SK-N-SH (cell line): ENCODE measurements around the gene NUAK1. TPM values are rescaled to one million over a fixed set of nuclear protein-coding genes. Genes with fewer than 3 reads are reported as not detected.

ENCODE experiments used
- CTCF ChIA-PET: fragments of 300-600, 350-600 bp; formaldehyde crosslinking; extraction: SDS; loops from one replicate; lab custom pipeline; 2021; lab: Yijun Ruan, JAX
- POLR2A ChIA-PET: fragments of 350-600 bp; sonication (Branson Sonifier 250); formaldehyde crosslinking; extraction: SDS; loops from one replicate; lab custom pipeline; 2020; ENCODE audit warnings: antibody characterized with exemption, inconsistent platforms; lab: Yijun Ruan, JAX
- DNase-seq: peaks from one replicate; pipeline ENCODE4 v3.0.0; 2012
- H2AFZ ChIP-seq: fragments of 200-600 bp; sonication (generic); 2 replicates; pipeline ENCODE4 v1.8.1; 2016; ENCODE audit warnings: antibody characterized with exemption, mild to moderate bottlenecking, low read depth
- H3F3A ChIP-seq: fragments of 200-600 bp; sonication (generic); replicated peaks from 2 replicates; pipeline ENCODE3; 2016; ENCODE audit warnings: antibody characterized with exemption, mild to moderate bottlenecking; ENCODE audit not compliant: insufficient read depth
- H3K27ac ChIP-seq, 2 experiments: fragments of 200-500 bp in 1 of 2; fragments of 200-600 bp in 1 of 2; sonication (Bioruptor generic) in 1 of 2; sonication (generic), shearing (Covaris generic) in 1 of 2; 2 replicates each; pipeline versions ENCODE4 v1.5.1 to v1.6.1; 2014 to 2016; ENCODE audit warnings: low read depth in 2 of 2, inconsistent platforms in 1 of 2, low read length in 1 of 2, mild to moderate bottlenecking in 1 of 2, mixed read lengths in 1 of 2
- H3K27me3 ChIP-seq: fragments of 200-600 bp; sonication (generic), shearing (Covaris generic); 2 replicates; pipeline ENCODE4 v1.6.1; 2016; ENCODE audit warnings: mixed run types; ENCODE audit not compliant: insufficient read depth
- H3K36me3 ChIP-seq, 2 experiments: fragments of 200-500 bp in 1 of 2; fragments of 200-600 bp in 1 of 2; sonication (Bioruptor generic) in 1 of 2; sonication (generic) in 1 of 2; replicated peaks in 1 of 2; 2 replicates each; pipeline versions ENCODE3 to v1.5.1; 2014 to 2016; ENCODE audit warnings: low read length in 1 of 2, mild to moderate bottlenecking in 1 of 2; ENCODE audit not compliant: insufficient read depth in 2 of 2, control insufficient read depth in 1 of 2
- H3K4me1 ChIP-seq, 2 experiments: fragments of 200-500 bp in 1 of 2; fragments of 200-600 bp in 1 of 2; sonication (Bioruptor generic) in 1 of 2; sonication (generic), shearing (Covaris generic) in 1 of 2; 2 replicates each; pipeline versions ENCODE4 v1.5.1 to v1.6.1; 2014 to 2016; ENCODE audit warnings: low read depth in 1 of 2, low read length in 1 of 2, mixed run types in 1 of 2; ENCODE audit not compliant: insufficient read depth in 2 of 2, control insufficient read depth in 1 of 2
- H3K4me2 ChIP-seq: fragments of 200-600 bp; sonication (generic), shearing (Covaris generic); 2 replicates; pipeline ENCODE4 v1.6.1; 2017; ENCODE audit warnings: mixed run types
- H3K4me3 ChIP-seq, 2 experiments: fragments of 200-500 bp in 1 of 2; fragments of 200-600 bp in 1 of 2; sonication (Bioruptor generic) in 1 of 2; sonication (generic), shearing (Covaris generic) in 1 of 2; 2 replicates each; pipeline versions ENCODE4 v1.5.1 to v1.8.1; 2014 to 2016; ENCODE audit warnings: low read depth in 2 of 2, inconsistent platforms in 1 of 2, low read length in 1 of 2, mild to moderate bottlenecking in 1 of 2, mixed read lengths in 1 of 2, moderate library complexity in 1 of 2
- H3K79me2 ChIP-seq: fragments of 200-600 bp; sonication (generic); 2 replicates; pipeline ENCODE4 v1.8.1; 2017; ENCODE audit warnings: mild to moderate bottlenecking; ENCODE audit not compliant: insufficient read depth
- H3K9ac ChIP-seq: fragments of 200-600 bp; sonication (generic); 2 replicates; pipeline ENCODE4 v1.6.1; 2017; ENCODE audit warnings: mixed run types
- H3K9me2 ChIP-seq: fragments of 200-600 bp; sonication (generic); 2 replicates; pipeline ENCODE4 v1.6.1; 2017; ENCODE audit warnings: mixed run types
- H3K9me3 ChIP-seq: fragments of 200-600 bp; sonication (generic); 2 replicates; pipeline ENCODE4 v1.6.1; 2017; ENCODE audit warnings: mixed run types, mild to moderate bottlenecking, moderate library complexity
- H4K20me1 ChIP-seq: fragments of 200-600 bp; sonication (generic); 2 replicates; pipeline ENCODE4 v1.6.1; 2017; ENCODE audit warnings: mild to moderate bottlenecking, mixed run types; ENCODE audit not compliant: insufficient read depth
- CHD2 ChIP-seq: fragments of 150-350 bp; IDR thresholded peaks from 2 replicates; pipeline ENCODE4 v1.6.1; 2018; ENCODE audit warnings: low read length; ENCODE audit not compliant: partially characterized antibody
- ELF1 ChIP-seq: IDR thresholded peaks from 2 replicates; pipeline ENCODE4 v1.4.0; 2012
- EP300 ChIP-seq, 2 experiments: IDR thresholded peaks; 2 replicates each; pipeline versions ENCODE4 v1.4.0 to v1.6.1; 2012; ENCODE audit warnings: borderline replicate concordance in 1 of 2, low read depth in 1 of 2, low read length in 1 of 2
- FOSL2 ChIP-seq: IDR thresholded peaks from 2 replicates; pipeline ENCODE4 v1.4.0; 2012; ENCODE audit warnings: low read depth, mild to moderate bottlenecking, moderate library complexity, borderline replicate concordance
- GABPA ChIP-seq: IDR thresholded peaks from 2 replicates; pipeline ENCODE4 v1.4.0; 2012; ENCODE audit warnings: low read depth, mild to moderate bottlenecking
- GATA2 ChIP-seq: sonication (generic); formaldehyde crosslinking; IDR thresholded peaks from 2 replicates; pipeline ENCODE4 v1.5.0; 2020; ENCODE audit warnings: mild to moderate bottlenecking, missing genetic modification reagents
- JUND ChIP-seq: IDR thresholded peaks from 2 replicates; pipeline ENCODE4 v1.4.0; 2012
- MAX ChIP-seq: IDR thresholded peaks from 2 replicates; pipeline ENCODE4 v1.4.0; 2012; ENCODE audit warnings: low read depth
- MEF2A ChIP-seq: IDR thresholded peaks from 2 replicates; pipeline ENCODE4 v1.4.0; 2012; ENCODE audit warnings: low read depth, borderline replicate concordance
- NFIC ChIP-seq: IDR thresholded peaks from 2 replicates; pipeline ENCODE4 v1.4.0; 2012; ENCODE audit warnings: borderline replicate concordance
- POLR2AphosphoS5 ChIP-seq: IDR thresholded peaks from 2 replicates; pipeline ENCODE4 v1.6.1; 2012; ENCODE audit warnings: low read depth, low read length
- RXRA ChIP-seq: IDR thresholded peaks from 2 replicates; pipeline ENCODE4 v1.4.0; 2012; ENCODE audit warnings: low read depth, mild to moderate bottlenecking, borderline replicate concordance
- SIN3A ChIP-seq: IDR thresholded peaks from 2 replicates; pipeline ENCODE4 v1.6.1; 2012; ENCODE audit warnings: low read depth, mild to moderate bottlenecking, low read length, moderate library complexity, borderline replicate concordance
- SMC3 ChIP-seq: IDR thresholded peaks from 2 replicates; pipeline ENCODE4 v1.6.1; 2012; ENCODE audit warnings: low read depth, low read length, improper control_type of control experiment
- TAF1 ChIP-seq: IDR thresholded peaks from 2 replicates; pipeline ENCODE4 v1.6.1; 2012; ENCODE audit warnings: low read depth, mild to moderate bottlenecking, low read length, moderate library complexity, borderline replicate concordance
- TCF12 ChIP-seq: IDR thresholded peaks from 2 replicates; pipeline ENCODE4 v1.4.0; 2012
- WGBS: methylation state at CpG from one replicate; pipeline ENCODE4 v1.1.6; 2017; ENCODE audit warnings: low lambda C conversion rate; 5-methylcytosine and 5-hydroxymethylcytosine counted together
- polyA plus RNA-seq, 3 experiments: library from polyadenylated mRNA; depleted of rRNA; stranded (reverse); fragments of >200 nt; gene quantifications; 2 replicates each; pipeline ENCODE4 v1.2.3, GENCODE V29; 2012
- TF ChIP-seq, protein P1 (sequence below): IDR thresholded peaks from 2 replicates; pipeline ENCODE4; 2012
- TF ChIP-seq, protein P2 (sequence below): fragments of 150-350 bp; IDR thresholded peaks from 2 replicates; pipeline ENCODE4 v1.6.1; 2016; ENCODE audit warnings: mild to moderate bottlenecking, low read depth, low read length
- TF ChIP-seq, protein P3 (sequence below): IDR thresholded peaks from 2 replicates; pipeline ENCODE4 v1.4.0; 2012; ENCODE audit warnings: low read depth, borderline replicate concordance

Gene NUAK1
- polyA plus RNA-seq, 1 of the 3 experiments (the other 2 are of a cell fraction), result 8.1 TPM

GRCh38 chr12:106090591-106091445 lies 47.9 kb downstream of the NUAK1 start:
- CTCF ChIA-PET, result no interaction called here
- Histone ChIP-seq H3K79me2 (peaks cover 88% of the 10 kb centered on the region), H3K27me3 (no peaks in the 10 kb centered on the region), H3F3A (peaks cover 40% of the 10 kb centered on the region), H3K9me3 (no peaks in the 10 kb centered on the region), H3K4me3 (no peak overlapping the region), H3K9me2 (no peaks in the 10 kb centered on the region), H3K9ac (peak overlapping the region; percentile 45; the same call in 1 of the 2 replicates), H4K20me1 (no peaks in the 10 kb centered on the region; the same call in 1 of the 2 replicates), H3K4me2 (peak overlapping the region; percentile 58), H3K27ac (peak overlapping the region; percentile 20 to 91; a peak in 3 of 4 replicates), H3K4me1 (peaks cover 0 to 26% of the 10 kb centered on the region in 2 experiments; a peak in 2 of 4 replicates), H3K36me3 (peaks cover 9 to 11% of the 10 kb centered on the region in 2 experiments), H2AFZ (no peak overlapping the region)
- peak; percentile 96 for TF ChIP-seq MEF2A
- TF ChIP-seq SMC3, result no peak; the same call in 1 of the 2 replicates
- TF ChIP-seq POLR2AphosphoS5, result no peak
- peak; percentile 38; the same call in 1 of the 2 replicates for TF ChIP-seq FOSL2
- TF ChIP-seq, protein P1, sequence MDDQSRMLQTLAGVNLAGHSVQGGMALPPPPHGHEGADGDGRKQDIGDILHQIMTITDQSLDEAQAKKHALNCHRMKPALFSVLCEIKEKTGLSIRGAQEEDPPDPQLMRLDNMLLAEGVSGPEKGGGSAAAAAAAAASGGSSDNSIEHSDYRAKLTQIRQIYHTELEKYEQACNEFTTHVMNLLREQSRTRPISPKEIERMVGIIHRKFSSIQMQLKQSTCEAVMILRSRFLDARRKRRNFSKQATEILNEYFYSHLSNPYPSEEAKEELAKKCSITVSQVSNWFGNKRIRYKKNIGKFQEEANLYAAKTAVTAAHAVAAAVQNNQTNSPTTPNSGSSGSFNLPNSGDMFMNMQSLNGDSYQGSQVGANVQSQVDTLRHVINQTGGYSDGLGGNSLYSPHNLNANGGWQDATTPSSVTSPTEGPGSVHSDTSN, result peak; percentile 34
- peak; percentile 53; the same call in 1 of the 2 replicates for TF ChIP-seq JUND
- TF ChIP-seq RXRA, result peak; percentile 65; the same call in 1 of the 2 replicates
- TF ChIP-seq NFIC, result peak; percentile 60
- no peak for TF ChIP-seq GATA2 (CRISPR knock-in tag)
- peak; percentile 47; the same call in 1 of the 2 replicates for TF ChIP-seq MAX
- TF ChIP-seq CHD2, result no peak
- peak in 1 of 2 experiments; percentile 76; a peak in 2 of 4 replicates for TF ChIP-seq EP300 (IDR thresholded peaks at IDR 0.05; ENCODE audit: borderline replicate concordance in 1 of 2, low read depth in 1 of 2, low read length in 1 of 2)
- TF ChIP-seq TCF12, result peak; percentile 78
- no peak for TF ChIP-seq GABPA
- POLR2A ChIA-PET, result no interaction called here
- DNase-seq, result no peak
- 81% methylated on average over 10 of the region's 10 CpGs for WGBS

DNA sequence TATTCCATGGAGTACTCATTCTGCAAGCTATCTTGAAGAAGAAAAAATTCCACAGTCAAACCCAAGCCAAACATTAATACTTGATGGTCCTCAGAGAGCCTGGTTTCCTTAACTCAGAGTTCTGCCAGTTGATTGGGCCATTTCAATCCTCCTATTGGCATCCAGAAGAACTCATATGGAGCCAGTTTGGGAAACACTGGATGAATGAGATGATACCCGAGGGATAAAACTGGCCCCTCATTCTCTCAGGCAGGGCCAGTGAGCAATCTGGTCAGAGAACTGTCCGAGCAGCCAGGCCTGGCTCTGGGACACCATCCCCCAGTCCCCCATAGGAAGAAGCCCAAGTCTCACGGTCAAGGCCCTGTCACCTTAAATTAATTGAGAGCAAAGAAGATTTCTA lies 48.8 kb downstream of the NUAK1 start:
- peaks cover 89% of the 10 kb centered on the region for H3K79me2 ChIP-seq
- H3K27ac ChIP-seq, result peak overlapping the region in 1 of 2 experiments; percentile 91; a peak in 2 of 4 replicates
- H3K36me3 ChIP-seq, result peaks cover 3 to 12% of the 10 kb centered on the region in 2 experiments
- H3K4me3 ChIP-seq, result no peak overlapping the region
- no peaks in the 10 kb centered on the region for H3K9me2 ChIP-seq
- peaks cover 47% of the 10 kb centered on the region for H3F3A ChIP-seq
- peaks cover 0 to 30% of the 10 kb centered on the region in 2 experiments; a peak in 2 of 4 replicates for H3K4me1 ChIP-seq
- no peaks in the 10 kb centered on the region for H3K27me3 ChIP-seq
- H4K20me1 ChIP-seq, result no peaks in the 10 kb centered on the region; the same call in 1 of the 2 replicates
- no peak overlapping the region; the same call in 1 of the 2 replicates for H3K4me2 ChIP-seq
- no peak overlapping the region for H2AFZ ChIP-seq
- DNase-seq, result no peak
- 92% methylated on average over 3 of the region's 3 CpGs for WGBS
- no peak overlapping the region for H3K9ac ChIP-seq
- CTCF ChIA-PET, result no interaction called here
- no peaks in the 10 kb centered on the region for H3K9me3 ChIP-seq
- POLR2A ChIA-PET, result no interaction called here
- TF ChIP-seq GATA2 (CRISPR knock-in tag) (no peak), POLR2AphosphoS5 (no peak), TAF1 (no peak), JUND (no peak), ELF1 (no peak), SMC3 (no peak), MEF2A (no peak), MAX (no peak), FOSL2 (no peak), GABPA (no peak), SIN3A (no peak)
- TF ChIP-seq, protein P2, sequence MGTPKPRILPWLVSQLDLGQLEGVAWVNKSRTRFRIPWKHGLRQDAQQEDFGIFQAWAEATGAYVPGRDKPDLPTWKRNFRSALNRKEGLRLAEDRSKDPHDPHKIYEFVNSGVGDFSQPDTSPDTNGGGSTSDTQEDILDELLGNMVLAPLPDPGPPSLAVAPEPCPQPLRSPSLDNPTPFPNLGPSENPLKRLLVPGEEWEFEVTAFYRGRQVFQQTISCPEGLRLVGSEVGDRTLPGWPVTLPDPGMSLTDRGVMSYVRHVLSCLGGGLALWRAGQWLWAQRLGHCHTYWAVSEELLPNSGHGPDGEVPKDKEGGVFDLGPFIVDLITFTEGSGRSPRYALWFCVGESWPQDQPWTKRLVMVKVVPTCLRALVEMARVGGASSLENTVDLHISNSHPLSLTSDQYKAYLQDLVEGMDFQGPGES, result no peak
- TF ChIP-seq, protein P3, sequence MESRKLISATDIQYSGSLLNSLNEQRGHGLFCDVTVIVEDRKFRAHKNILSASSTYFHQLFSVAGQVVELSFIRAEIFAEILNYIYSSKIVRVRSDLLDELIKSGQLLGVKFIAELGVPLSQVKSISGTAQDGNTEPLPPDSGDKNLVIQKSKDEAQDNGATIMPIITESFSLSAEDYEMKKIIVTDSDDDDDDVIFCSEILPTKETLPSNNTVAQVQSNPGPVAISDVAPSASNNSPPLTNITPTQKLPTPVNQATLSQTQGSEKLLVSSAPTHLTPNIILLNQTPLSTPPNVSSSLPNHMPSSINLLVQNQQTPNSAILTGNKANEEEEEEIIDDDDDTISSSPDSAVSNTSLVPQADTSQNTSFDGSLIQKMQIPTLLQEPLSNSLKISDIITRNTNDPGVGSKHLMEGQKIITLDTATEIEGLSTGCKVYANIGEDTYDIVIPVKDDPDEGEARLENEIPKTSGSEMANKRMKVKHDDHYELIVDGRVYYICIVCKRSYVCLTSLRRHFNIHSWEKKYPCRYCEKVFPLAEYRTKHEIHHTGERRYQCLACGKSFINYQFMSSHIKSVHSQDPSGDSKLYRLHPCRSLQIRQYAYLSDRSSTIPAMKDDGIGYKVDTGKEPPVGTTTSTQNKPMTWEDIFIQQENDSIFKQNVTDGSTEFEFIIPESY, result no peak
- TF ChIP-seq, protein P1, result no peak
